Measurements from ENCODE around the gene LRRTM4. TPM values are rescaled to one million over a fixed set of nuclear protein-coding genes. Genes with fewer than 3 reads are reported as not detected.

The LRRTM4 gene
- total RNA-seq, 1 experiment from 2014 or later = 12.0 TPM

GRCh38 chr2:77007686-77008085 is 514.5 kb downstream of the LRRTM4 start:
- Mint-ChIP-seq H3K4me1 (peaks cover 35 to 40% of the 10 kb centered on the region in 2 experiments), H3K27ac (no peak overlapping the region), H3K9me3 (peaks cover 4 to 9% of the 10 kb centered on the region in 2 experiments; a peak in 4 of 5 replicates), H3K27me3 (ENCODE audit: low read depth) (no peaks in the 10 kb centered on the region), H3K4me3 (no peak overlapping the region), H3K36me3 (ENCODE audit: insufficient read depth in 1 of 3, low read depth in 3 of 3) (peaks cover 0 to 16% (median 10%) of the 10 kb centered on the region in 3 experiments; a peak in 5 of 7 replicates)
- no peak overlapping the region for H2BK15ac ChIP-seq (ENCODE audit: low read depth, low read length)
- no peaks in the 10 kb centered on the region for H3K23me2 ChIP-seq (ENCODE audit: insufficient read length, low read depth, low read length, poor library complexity, severe bottlenecking)
- no peaks in the 10 kb centered on the region for H3K9me3 ChIP-seq (ENCODE audit: control insufficient read depth, low read depth, low read length)
- H3K79me1 ChIP-seq (ENCODE audit: insufficient read depth, low read depth, low read length, poor library complexity, severe bottlenecking) = no peaks in the 10 kb centered on the region
- no peak for DNase-seq
- H2BK120ac ChIP-seq (ENCODE audit: low read depth, low read length, poor library complexity, severe bottlenecking) = no peak overlapping the region
- H3K23ac ChIP-seq (ENCODE audit: insufficient read length, low read depth, low read length) = no peak overlapping the region
- no peak overlapping the region for H2AK5ac ChIP-seq (ENCODE audit: insufficient read length, low read length)
- no peak overlapping the region for H2BK5ac ChIP-seq (ENCODE audit: insufficient read length, low read length)
- H3K4ac ChIP-seq (ENCODE audit: low read depth, low read length) = no peak overlapping the region
- H3K27ac ChIP-seq (ENCODE audit: insufficient read length, low read depth, low read length) = no peak overlapping the region
- H4K8ac ChIP-seq (replicated peaks; ENCODE audit: insufficient read length, low read depth, low read length) = no peak overlapping the region
- peaks cover 6% of the 10 kb centered on the region; the same call in 1 of the 2 replicates for H3K4me1 ChIP-seq (ENCODE audit: insufficient read depth, low read length)
- WGBS (ENCODE audit: extremely low coverage, insufficient read length, low lambda C conversion rate) = no CpG with 5 or more reads among the region's 2 CpGs
- no peak overlapping the region for H3K56ac ChIP-seq (ENCODE audit: insufficient read length, low read depth, low read length)
- no peaks in the 10 kb centered on the region for H4K20me1 ChIP-seq (ENCODE audit: control insufficient read depth, insufficient read depth, insufficient read length)
- no peaks in the 10 kb centered on the region for H3K79me2 ChIP-seq (ENCODE audit: insufficient read depth, low read length)
- no peaks in the 10 kb centered on the region for H3K27me3 ChIP-seq (ENCODE audit: insufficient read depth, low read length)
- no peak overlapping the region for H3K9ac ChIP-seq (ENCODE audit: extremely low read depth, insufficient read length, low read length)
- no peak overlapping the region for H2BK20ac ChIP-seq (ENCODE audit: low read depth, low read length, poor library complexity, severe bottlenecking)
- no peak overlapping the region for H3K18ac ChIP-seq (ENCODE audit: insufficient read length, low read depth, low read length)
- TF ChIP-seq CTCF (conservative IDR thresholded peaks at IDR 0.05) = no peak
- H2AFZ ChIP-seq (ENCODE audit: low read length) = no peak overlapping the region
- H4K5ac ChIP-seq (ENCODE audit: insufficient read length, low read depth, low read length) = no peak overlapping the region
- H3T11ph ChIP-seq (ENCODE audit: low read length) = no peak overlapping the region
- H4K91ac ChIP-seq (ENCODE audit: insufficient read length, low read depth, low read length) = no peak overlapping the region
- H3K4me2 ChIP-seq (ENCODE audit: insufficient read depth, insufficient read length, low read length) = no peak overlapping the region
- H2BK12ac ChIP-seq (ENCODE audit: insufficient read length, low read depth, low read length) = no peak overlapping the region
- H3K14ac ChIP-seq (ENCODE audit: insufficient read depth, low read length) = no peak overlapping the region
